Astrocyte (in vitro differentiated cells and primary cell): Measurements from ENCODE around the gene GGCT.

Experiments
- EZH2 ChIP-seq: IDR thresholded peaks from 2 replicates; pipeline ENCODE4 v1.6.1; 2012; ENCODE audit warnings: mild to moderate bottlenecking, low read length, inconsistent platforms; ENCODE audit not compliant: insufficient read depth
- TF ChIP-seq, protein P1 (sequence below): IDR thresholded peaks from 2 replicates; pipeline ENCODE4 v1.5.1; 2011; ENCODE audit warnings: low read depth, mild to moderate bottlenecking, inconsistent platforms, low read length, moderate library complexity; ENCODE audit not compliant: insufficient read depth

DNA sequence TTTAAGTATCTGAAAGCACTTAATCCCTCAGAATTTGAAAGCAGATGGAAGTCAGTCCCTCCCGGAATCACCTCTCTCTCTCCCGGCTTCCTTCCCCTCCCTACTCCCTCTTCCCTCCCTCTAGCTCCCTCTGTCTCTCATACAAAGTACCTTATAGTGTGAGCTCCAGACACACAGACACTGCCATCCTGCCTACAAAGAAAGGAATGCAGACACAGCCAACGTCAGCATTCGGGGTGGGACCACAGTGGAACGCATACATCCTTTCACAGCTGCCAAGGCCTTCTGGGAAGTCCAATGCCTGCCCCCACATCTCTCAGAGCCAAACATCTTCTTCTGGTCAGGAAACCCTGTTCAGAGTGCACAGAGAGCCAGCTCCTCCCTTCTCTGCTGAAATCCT is 35.3 kb downstream of the GGCT start:
- TF ChIP-seq, protein P1, sequence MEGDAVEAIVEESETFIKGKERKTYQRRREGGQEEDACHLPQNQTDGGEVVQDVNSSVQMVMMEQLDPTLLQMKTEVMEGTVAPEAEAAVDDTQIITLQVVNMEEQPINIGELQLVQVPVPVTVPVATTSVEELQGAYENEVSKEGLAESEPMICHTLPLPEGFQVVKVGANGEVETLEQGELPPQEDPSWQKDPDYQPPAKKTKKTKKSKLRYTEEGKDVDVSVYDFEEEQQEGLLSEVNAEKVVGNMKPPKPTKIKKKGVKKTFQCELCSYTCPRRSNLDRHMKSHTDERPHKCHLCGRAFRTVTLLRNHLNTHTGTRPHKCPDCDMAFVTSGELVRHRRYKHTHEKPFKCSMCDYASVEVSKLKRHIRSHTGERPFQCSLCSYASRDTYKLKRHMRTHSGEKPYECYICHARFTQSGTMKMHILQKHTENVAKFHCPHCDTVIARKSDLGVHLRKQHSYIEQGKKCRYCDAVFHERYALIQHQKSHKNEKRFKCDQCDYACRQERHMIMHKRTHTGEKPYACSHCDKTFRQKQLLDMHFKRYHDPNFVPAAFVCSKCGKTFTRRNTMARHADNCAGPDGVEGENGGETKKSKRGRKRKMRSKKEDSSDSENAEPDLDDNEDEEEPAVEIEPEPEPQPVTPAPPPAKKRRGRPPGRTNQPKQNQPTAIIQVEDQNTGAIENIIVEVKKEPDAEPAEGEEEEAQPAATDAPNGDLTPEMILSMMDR: peak; percentile 26
- TF ChIP-seq EZH2: no peak
